SH-SY5Y (cell line): ENCODE measurements around the gene FBXL17.

ENCODE experiments used
- GATA2 ChIP-seq: IDR thresholded peaks from 2 replicates; pipeline ENCODE4 v1.6.1; 2011; ENCODE audit warnings: mild to moderate bottlenecking, low read depth, low read length
- GATA3 ChIP-seq: IDR thresholded peaks from 2 replicates; pipeline ENCODE4 v1.6.1; 2011; ENCODE audit warnings: low read depth, mild to moderate bottlenecking, low read length, moderate library complexity

GRCh38 chr5:108193021-108193795 lies 188.7 kb downstream of the FBXL17 start:
- TF ChIP-seq GATA3 (no peak), GATA2 (no peak)
